ENCODE measurements around the gene DNAH17.
A peak's percentile ranks its signal among the peaks of the same experiment; 100 is the strongest.

Gene DNAH17

GRCh38 chr17:78601577-78602190 lies 24.5 kb upstream of the DNAH17 start:
- no peak for DNase-seq

- DNase-seq, result peak; percentile 40
Measured at GRCh38 chr17:78600181-78600721, 23.1 kb upstream of the DNAH17 start.

GRCh38 chr17:78599419-78599818 lies 22.2 kb upstream of the DNAH17 start:
- peak; percentile 32 for DNase-seq

GRCh38 chr17:78598013-78598471 lies 20.8 kb upstream of the DNAH17 start:
- DNase-seq, result peak; percentile 67

- no peak for DNase-seq
Measured at GRCh38 chr17:78596871-78597764, 19.9 kb upstream of the DNAH17 start.

- no peak for DNase-seq
Measured at GRCh38 chr17:78595135-78595810, 18.1 kb upstream of the DNAH17 start.

- DNase-seq, result no peak
Measured at GRCh38 chr17:78592991-78593329, 15.8 kb upstream of the DNAH17 start.

GRCh38 chr17:78591263-78591671 lies 14.1 kb upstream of the DNAH17 start:
- no peak for DNase-seq

GRCh38 chr17:78589885-78590284 lies 12.7 kb upstream of the DNAH17 start:
- no peak for DNase-seq

GRCh38 chr17:78589031-78589675 lies 12.0 kb upstream of the DNAH17 start:
- no peak for DNase-seq

- DNase-seq, result peak; percentile 13
Measured at GRCh38 chr17:78588258-78589030, 11.2 kb upstream of the DNAH17 start.

GRCh38 chr17:78585006-78585630 lies 7.9 kb upstream of the DNAH17 start:
- DNase-seq, result no peak

- peak; percentile 11 for DNase-seq
Measured at GRCh38 chr17:78583091-78583490, 5.9 kb upstream of the DNAH17 start.

- DNase-seq, result no peak
Measured at GRCh38 chr17:78581304-78581703, 4.1 kb upstream of the DNAH17 start.

- no peak for DNase-seq
Measured at GRCh38 chr17:78580277-78580804, 3.1 kb upstream of the DNAH17 start.

GRCh38 chr17:78576389-78577112 lies 645 bp downstream of the DNAH17 start:
- DNase-seq, result no peak

GRCh38 chr17:78575899-78576298 lies 1.3 kb downstream of the DNAH17 start:
- no peak for DNase-seq

GRCh38 chr17:78575340-78575739 lies 1.9 kb downstream of the DNAH17 start:
- DNase-seq, result no peak

- DNase-seq, result no peak
Measured at GRCh38 chr17:78573955-78574354, 3.2 kb downstream of the DNAH17 start.
